Smooth muscle cell (in vitro differentiated cells): ENCODE measurements around the gene LARGE1. TPM values are rescaled to one million over a fixed set of nuclear protein-coding genes. Genes with fewer than 3 reads are reported as not detected.

Source experiments
- DNase-seq: peaks from one replicate; lab custom pipeline; 2025; ENCODE audit not compliant: unreplicated experiment; lab: John Stamatoyannopoulos, UW
- H2AFZ ChIP-seq: fragments of 200-600 bp; sonication (generic); 2 replicates; pipeline ENCODE4 v1.6.0; 2016; ENCODE audit warnings: antibody characterized with exemption, low read depth, mild to moderate bottlenecking
- H3F3A ChIP-seq: fragments of 200-600 bp; sonication (generic); 2 replicates; pipeline ENCODE4 v1.6.0; 2017; ENCODE audit warnings: antibody characterized with exemption, low read depth
- H3K27ac ChIP-seq: fragments of 200-600 bp; sonication (generic); 2 replicates; pipeline ENCODE4 v1.5.1; 2016; ENCODE audit warnings: low read depth, mild to moderate bottlenecking
- H3K27me3 ChIP-seq: fragments of 200-600 bp; sonication (generic); 2 replicates; pipeline ENCODE4 v1.6.1; 2016; ENCODE audit warnings: low read depth, mild to moderate bottlenecking
- H3K36me3 ChIP-seq: fragments of 200-600 bp; sonication (generic); 2 replicates; pipeline ENCODE4 v1.5.1; 2016; ENCODE audit warnings: low read depth
- H3K4me1 ChIP-seq: fragments of 200-600 bp; sonication (generic); 2 replicates; pipeline ENCODE4 v1.5.1; 2016; ENCODE audit warnings: low read depth
- H3K4me2 ChIP-seq: fragments of 200-600 bp; sonication (generic); 2 replicates; pipeline ENCODE4 v1.6.0; 2016; ENCODE audit warnings: mild to moderate bottlenecking
- H3K4me3 ChIP-seq: fragments of 200-600 bp; sonication (generic); 2 replicates; pipeline ENCODE4 v1.5.1; 2016; ENCODE audit warnings: mild to moderate bottlenecking
- H3K79me2 ChIP-seq: fragments of 200-600 bp; sonication (generic); 2 replicates; pipeline ENCODE4 v1.6.0; 2016; ENCODE audit warnings: low read depth, mild to moderate bottlenecking
- H3K9ac ChIP-seq: fragments of 200-600 bp; sonication (generic); 2 replicates; pipeline ENCODE4 v1.6.0; 2016; ENCODE audit warnings: low read depth
- H3K9me3 ChIP-seq: fragments of 200-600 bp; sonication (generic); replicated peaks from 2 replicates; pipeline ENCODE4 v1.5.1; 2016; ENCODE audit warnings: low read depth
- H4K20me1 ChIP-seq: fragments of 200-600 bp; sonication (generic); 2 replicates; pipeline ENCODE4 v1.6.0; 2016; ENCODE audit warnings: low read depth
- CTCF ChIP-seq: fragments of 200-600 bp; sonication (generic); IDR thresholded peaks from 2 replicates; pipeline ENCODE4 v1.5.1; 2017; ENCODE audit warnings: borderline replicate concordance, mild to moderate bottlenecking, antibody characterized with exemption; ENCODE audit not compliant: insufficient read depth, poor library complexity, severe bottlenecking
- WGBS: methylation state at CpG from one replicate; pipeline ENCODE4 v1.1.7; 2016; ENCODE audit warnings: low lambda C conversion rate; 5-methylcytosine and 5-hydroxymethylcytosine counted together
- polyA plus RNA-seq: library from polyadenylated mRNA; unstranded; fragments of >200 nt; fragmentation: Nextera tagmentation; extraction: Ambion mirVana; gene quantifications from 2 replicates; pipeline ENCODE4 v1.2.1, GENCODE V29; 2016
- total RNA-seq: library from RNA; depleted of rRNA; stranded (reverse); fragments of >200 nt; gene quantifications from 2 replicates; pipeline ENCODE4 v1.2.3, GENCODE V29; 2014

Gene LARGE1
- total and polyA plus RNA-seq, 2 experiments from 2014 or later, result 11.9 to 18.0 TPM

- DNase-seq, result no peak
- Histone ChIP-seq H3K79me2 (no peaks in the 10 kb centered on the region), H3K36me3 (no peaks in the 10 kb centered on the region), H3F3A (no peaks in the 10 kb centered on the region), H3K27ac (no peak overlapping the region), H3K4me3 (no peak overlapping the region), H3K9ac (no peak overlapping the region), H3K4me2 (no peak overlapping the region), H3K27me3 (no peaks in the 10 kb centered on the region), H3K4me1 (no peaks in the 10 kb centered on the region), H4K20me1 (no peaks in the 10 kb centered on the region), H3K9me3 (no peaks in the 10 kb centered on the region), H2AFZ (no peak overlapping the region)
- WGBS, result 90% methylated on average over 5 of the region's 5 CpGs
- no peak for TF ChIP-seq CTCF
Observed at GRCh38 chr22:33401291-33401690, 519.0 kb downstream of the LARGE1 start.

GRCh38 chr22:33400891-33401290 lies 519.4 kb downstream of the LARGE1 start:
- TF ChIP-seq CTCF, result no peak
- no peak overlapping the region for H3K4me2 ChIP-seq
- 96% methylated on average over 5 of the region's 5 CpGs for WGBS

GRCh38 chr22:33400061-33400840 lies 520.0 kb downstream of the LARGE1 start:
- no peak for TF ChIP-seq CTCF
- H3K4me2 ChIP-seq, result no peak overlapping the region
- no peaks in the 10 kb centered on the region for H3K36me3 ChIP-seq
- H3K4me3 ChIP-seq, result no peak overlapping the region
- no peaks in the 10 kb centered on the region for H3K27me3 ChIP-seq
- WGBS, result 81% methylated on average over 9 of the region's 9 CpGs
- no peak for DNase-seq
- no peak overlapping the region for H3K27ac ChIP-seq
- no peaks in the 10 kb centered on the region for H4K20me1 ChIP-seq
- no peaks in the 10 kb centered on the region for H3K4me1 ChIP-seq
- no peaks in the 10 kb centered on the region for H3F3A ChIP-seq
- no peak overlapping the region for H2AFZ ChIP-seq
- H3K9me3 ChIP-seq, result no peaks in the 10 kb centered on the region
- H3K79me2 ChIP-seq, result no peaks in the 10 kb centered on the region
- no peak overlapping the region for H3K9ac ChIP-seq

More at GRCh38 chr22:33400891-33401290, 519.4 kb downstream of the LARGE1 start:
- no peaks in the 10 kb centered on the region for H3K4me1 ChIP-seq
- no peak overlapping the region for H3K4me3 ChIP-seq
- no peaks in the 10 kb centered on the region for H4K20me1 ChIP-seq
- no peak overlapping the region for H3K9ac ChIP-seq
- no peaks in the 10 kb centered on the region for H3K9me3 ChIP-seq
- no peak overlapping the region for H2AFZ ChIP-seq
- H3K79me2 ChIP-seq, result no peaks in the 10 kb centered on the region
- no peaks in the 10 kb centered on the region for H3K27me3 ChIP-seq
- no peak for DNase-seq
- H3F3A ChIP-seq, result no peaks in the 10 kb centered on the region
- H3K36me3 ChIP-seq, result no peaks in the 10 kb centered on the region
- H3K27ac ChIP-seq, result no peak overlapping the region
